Fibroblast of villous mesenchyme (primary cell): ENCODE results near the gene SNHG17. TPM values are rescaled to one million over a fixed set of nuclear protein-coding genes. Genes with fewer than 3 reads are reported as not detected.

Source experiments
- DNase-seq: peaks from one replicate; pipeline ENCODE4 v3.0.0-alpha.2; 2010; ENCODE audit warnings: low read depth
- H3K4me3 ChIP-seq: 2 replicates; pipeline ENCODE4 v1.5.1; 2011; ENCODE audit warnings: low read depth, mild to moderate bottlenecking, low read length
- total RNA-seq: library from RNA; depleted of rRNA; stranded (reverse); fragments of >200 nt; gene quantifications from 2 replicates; pipeline ENCODE4 v1.2.3, GENCODE V29; 2012
- TF ChIP-seq, protein P1 (sequence below): IDR thresholded peaks from 2 replicates; pipeline ENCODE4 v1.5.1; 2012; ENCODE audit warnings: low read depth, mild to moderate bottlenecking, low read length; ENCODE audit not compliant: insufficient read depth

SNHG17 gene
- total RNA-seq, 1 donor, result 8.6 TPM

DNA sequence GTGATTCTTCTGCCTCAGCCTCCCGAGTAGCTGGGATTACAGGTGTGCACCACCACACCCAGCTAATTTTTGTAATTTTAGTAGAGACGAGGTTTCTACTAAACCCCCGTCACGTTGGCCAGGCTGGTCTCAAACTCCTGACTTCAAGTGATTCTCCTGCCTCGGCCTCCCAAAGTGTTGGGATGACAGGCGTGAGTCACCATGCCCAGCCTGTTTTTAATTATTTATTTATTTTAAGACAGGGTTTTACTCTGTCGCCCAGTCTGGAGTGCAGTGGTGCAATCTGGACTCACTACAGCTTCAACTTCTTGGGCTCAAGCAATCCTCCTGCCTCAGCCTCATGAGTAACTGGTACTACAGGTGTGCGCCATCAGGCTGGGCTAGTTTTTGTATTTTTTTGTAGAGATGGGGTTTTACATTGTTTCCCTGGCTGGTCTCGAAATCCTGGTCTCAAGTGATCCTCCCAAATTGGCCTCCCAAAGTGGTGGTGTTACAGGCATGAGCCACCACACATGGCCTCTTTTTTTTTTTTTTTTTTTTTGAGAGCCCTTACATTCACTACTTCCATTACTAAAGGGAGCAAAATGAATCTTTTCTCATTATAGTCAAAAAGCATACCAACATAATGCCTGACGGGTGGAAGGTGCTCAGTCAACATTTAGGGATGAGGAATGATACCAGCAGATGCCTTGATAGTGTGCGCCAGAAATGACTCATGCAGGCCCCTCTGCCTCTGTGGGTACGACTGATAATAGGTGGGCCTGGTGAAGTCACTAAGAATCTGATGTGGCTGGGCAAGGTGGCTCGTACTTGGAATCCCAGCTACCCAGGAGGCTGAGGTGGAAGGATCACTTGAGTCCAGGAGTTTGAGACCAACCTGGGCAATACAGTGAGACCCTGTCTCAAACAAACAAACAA lies 19.7 kb upstream of the SNHG17 start:
- no peak overlapping the region for H3K4me3 ChIP-seq
- DNase-seq, result no peak
- TF ChIP-seq, protein P1, sequence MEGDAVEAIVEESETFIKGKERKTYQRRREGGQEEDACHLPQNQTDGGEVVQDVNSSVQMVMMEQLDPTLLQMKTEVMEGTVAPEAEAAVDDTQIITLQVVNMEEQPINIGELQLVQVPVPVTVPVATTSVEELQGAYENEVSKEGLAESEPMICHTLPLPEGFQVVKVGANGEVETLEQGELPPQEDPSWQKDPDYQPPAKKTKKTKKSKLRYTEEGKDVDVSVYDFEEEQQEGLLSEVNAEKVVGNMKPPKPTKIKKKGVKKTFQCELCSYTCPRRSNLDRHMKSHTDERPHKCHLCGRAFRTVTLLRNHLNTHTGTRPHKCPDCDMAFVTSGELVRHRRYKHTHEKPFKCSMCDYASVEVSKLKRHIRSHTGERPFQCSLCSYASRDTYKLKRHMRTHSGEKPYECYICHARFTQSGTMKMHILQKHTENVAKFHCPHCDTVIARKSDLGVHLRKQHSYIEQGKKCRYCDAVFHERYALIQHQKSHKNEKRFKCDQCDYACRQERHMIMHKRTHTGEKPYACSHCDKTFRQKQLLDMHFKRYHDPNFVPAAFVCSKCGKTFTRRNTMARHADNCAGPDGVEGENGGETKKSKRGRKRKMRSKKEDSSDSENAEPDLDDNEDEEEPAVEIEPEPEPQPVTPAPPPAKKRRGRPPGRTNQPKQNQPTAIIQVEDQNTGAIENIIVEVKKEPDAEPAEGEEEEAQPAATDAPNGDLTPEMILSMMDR, result no peak

DNA sequence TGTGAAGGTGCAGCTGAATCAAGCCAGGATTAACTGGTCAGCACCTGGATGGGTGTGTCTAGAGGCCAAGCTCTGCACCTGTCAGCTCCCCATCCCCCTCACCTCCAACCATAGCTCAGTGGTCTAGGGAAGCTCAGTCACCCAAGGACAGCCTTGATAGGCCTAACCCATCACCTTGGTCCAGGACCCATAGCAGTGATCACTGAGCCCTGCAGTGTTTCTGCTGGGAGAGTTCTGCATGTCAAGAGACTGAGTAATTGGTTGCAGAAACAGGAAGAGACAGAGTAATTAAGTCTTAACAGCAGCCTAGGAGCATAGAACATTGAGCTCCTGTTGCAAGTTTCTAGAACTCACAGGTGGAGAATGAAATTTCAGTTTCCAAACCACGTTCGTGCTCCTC lies 18.8 kb upstream of the SNHG17 start:
- no peak overlapping the region for H3K4me3 ChIP-seq
- TF ChIP-seq, protein P1, result no peak
- no peak for DNase-seq

DNA sequence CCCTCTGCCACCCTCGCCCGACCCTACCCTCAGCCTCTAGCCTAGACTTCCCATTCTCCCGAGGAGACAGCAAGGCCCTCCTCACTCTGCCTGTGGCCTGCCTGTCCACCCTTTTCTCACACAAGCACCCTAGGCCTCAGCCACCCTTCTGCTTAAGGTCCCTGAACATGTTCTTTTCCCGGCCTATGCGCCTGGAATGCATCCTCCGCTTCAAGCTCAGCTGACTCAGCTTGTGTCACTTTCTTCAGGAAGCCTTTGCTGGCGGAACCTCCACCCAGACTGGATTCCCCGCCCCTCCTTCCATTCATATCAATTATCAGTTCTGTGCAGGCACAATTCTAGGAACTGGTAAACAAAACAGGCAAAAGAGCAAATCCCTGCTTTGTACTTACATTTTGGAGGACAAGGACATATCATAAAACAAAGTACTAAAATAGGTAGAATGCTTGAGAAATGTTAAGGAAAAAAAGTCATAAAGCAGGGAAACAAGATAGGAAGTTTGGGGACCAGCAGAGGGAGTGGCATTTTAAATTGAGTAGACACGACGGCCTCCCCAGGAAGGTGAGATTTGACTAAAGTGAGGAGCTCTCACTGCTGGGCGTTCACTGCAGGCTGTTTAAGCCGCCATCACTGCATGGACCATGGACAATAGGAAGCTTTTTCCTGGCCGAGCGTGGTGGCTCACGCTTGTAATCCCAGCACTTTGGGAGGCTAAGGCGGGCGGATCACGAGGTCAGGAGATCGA lies 17.9 kb upstream of the SNHG17 start:
- H3K4me3 ChIP-seq, result no peak overlapping the region
- peak; percentile 51 for DNase-seq
- TF ChIP-seq, protein P1, result no peak

- H3K4me3 ChIP-seq, result no peak overlapping the region
- no peak for DNase-seq
- TF ChIP-seq, protein P1, result no peak
Measured at GRCh38 chr20:38450412-38450975, 15.4 kb upstream of the SNHG17 start.

DNA sequence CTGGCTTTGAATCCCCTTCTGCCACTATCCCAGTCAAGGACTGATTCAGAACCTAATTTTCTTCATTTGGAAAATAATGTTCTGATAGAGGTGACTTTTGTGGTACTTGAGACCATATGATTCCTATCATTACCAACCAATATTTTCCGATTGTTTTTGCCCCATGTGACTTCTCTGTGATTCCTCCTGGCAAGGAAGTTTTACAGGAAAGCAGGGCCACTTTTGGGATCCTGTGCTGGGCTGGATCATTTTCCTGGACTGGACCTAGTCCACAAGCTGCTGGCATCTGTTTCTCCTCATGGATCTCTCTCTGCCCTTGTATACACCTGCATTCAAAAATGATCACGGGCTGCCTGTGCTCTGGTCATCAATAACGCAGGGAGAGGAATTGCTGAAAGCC lies 13.9 kb upstream of the SNHG17 start:
- no peak overlapping the region for H3K4me3 ChIP-seq
- TF ChIP-seq, protein P1, result no peak
- no peak for DNase-seq

GRCh38 chr20:38447931-38448675 lies 13.0 kb upstream of the SNHG17 start:
- TF ChIP-seq, protein P1, result no peak
- no peak for DNase-seq
- H3K4me3 ChIP-seq, result no peak overlapping the region
